Liver (tissue), 9 donors: Measurements from ENCODE around the gene SYCE3. TPM values are rescaled to one million over a fixed set of nuclear protein-coding genes. Genes with fewer than 3 reads are reported as not detected.

ENCODE experiments used
- DNase-seq: peaks from one replicate; pipeline ENCODE4 v3.0.0-alpha.2; 2017; ENCODE audit warnings: low spot score
- H3K27ac ChIP-seq, 2 donors: one replicate each; pipeline ENCODE4 v1.7.0; 2013; ENCODE audit warnings: inconsistent platforms in 2 of 2, low read length in 2 of 2, control low read depth in 1 of 2, low read depth in 1 of 2, mild to moderate bottlenecking in 1 of 2
- H3K27me3 ChIP-seq, 4 donors: one replicate each; pipeline versions ENCODE4 v1.6.1 to v1.7.0; 2013; ENCODE audit warnings: low read length in 3 of 4, inconsistent platforms in 1 of 4, mild to moderate bottlenecking in 1 of 4, moderate library complexity in 1 of 4; ENCODE audit not compliant: control insufficient read depth in 4 of 4, insufficient read depth in 4 of 4
- H3K36me3 ChIP-seq, 4 donors: one replicate each; pipeline versions ENCODE4 v1.6.1 to v1.7.0; 2013; ENCODE audit warnings: low read length in 3 of 4, mild to moderate bottlenecking in 3 of 4, low read depth in 1 of 4, moderate library complexity in 1 of 4; ENCODE audit not compliant: control insufficient read depth in 4 of 4, insufficient read depth in 3 of 4
- H3K4me1 ChIP-seq, 4 donors: one replicate each; pipeline versions ENCODE4 v1.6.1 to v1.7.0; 2013; ENCODE audit warnings: low read length in 3 of 4, mild to moderate bottlenecking in 3 of 4, moderate library complexity in 1 of 4; ENCODE audit not compliant: control insufficient read depth in 4 of 4, insufficient read depth in 4 of 4
- H3K4me3 ChIP-seq, 3 donors: one replicate each; pipeline versions ENCODE4 v1.6.1 to v1.7.0; 2013; ENCODE audit warnings: low read length in 3 of 3, control low read depth in 1 of 3, low read depth in 1 of 3, mild to moderate bottlenecking in 1 of 3
- H3K9ac ChIP-seq, 2 donors: one replicate each; pipeline ENCODE4 v1.7.0; 2013; ENCODE audit warnings: low read length in 2 of 2, mild to moderate bottlenecking in 2 of 2, moderate library complexity in 2 of 2, control low read depth in 1 of 2, low read depth in 1 of 2
- H3K9me3 ChIP-seq, 4 donors: one replicate each; pipeline versions ENCODE4 v1.6.1 to v1.7.0; 2013; ENCODE audit warnings: low read length in 3 of 4; ENCODE audit not compliant: control insufficient read depth in 4 of 4
- ATF3 ChIP-seq: IDR thresholded peaks from 2 replicates; pipeline ENCODE4 v1.6.1; 2016; ENCODE audit warnings: antibody characterized with exemption
- CTCF ChIP-seq: fragments of 150-350 bp; IDR thresholded peaks from 2 replicates; pipeline ENCODE4 v1.5.1; 2017; ENCODE audit warnings: improper control_type of control experiment, low read depth, low read length; ENCODE audit not compliant: missing input control
- EGR1 ChIP-seq, 2 donors: IDR thresholded peaks; 2 replicates each; pipeline ENCODE4 v1.6.1; 2016 to 2018; ENCODE audit warnings: antibody characterized with exemption in 2 of 2, low read depth in 2 of 2
- FOXA1 ChIP-seq: IDR thresholded peaks from 2 replicates; pipeline ENCODE4 v1.6.1; 2016; ENCODE audit warnings: antibody characterized with exemption
- FOXA2 ChIP-seq: IDR thresholded peaks from 2 replicates; pipeline ENCODE4 v1.6.1; 2016; ENCODE audit warnings: antibody characterized with exemption
- GABPA ChIP-seq, 2 donors: IDR thresholded peaks in 1 of 2; conservative IDR thresholded peaks in 1 of 2; 2 replicates each; pipeline ENCODE4 v1.6.1; 2016; ENCODE audit warnings: antibody characterized with exemption in 2 of 2, mild to moderate bottlenecking in 1 of 2, moderate library complexity in 1 of 2
- HNF4A ChIP-seq, 2 donors: conservative IDR thresholded peaks; 2 replicates each; pipeline ENCODE4 v1.6.1; 2016; ENCODE audit warnings: antibody characterized with exemption in 2 of 2, mild to moderate bottlenecking in 2 of 2
- HNF4G ChIP-seq: IDR thresholded peaks from 2 replicates; pipeline ENCODE4 v1.6.1; 2016; ENCODE audit warnings: antibody characterized with exemption
- JUND ChIP-seq, 2 donors: IDR thresholded peaks; 2 replicates each; pipeline ENCODE4 v1.6.1; 2016; ENCODE audit warnings: antibody characterized with exemption in 2 of 2
- MAX ChIP-seq: IDR thresholded peaks from 2 replicates; pipeline ENCODE4 v1.6.1; 2016; ENCODE audit warnings: antibody characterized with exemption
- NR2F2 ChIP-seq: IDR thresholded peaks from 2 replicates; pipeline ENCODE4 v1.6.1; 2016; ENCODE audit warnings: antibody characterized with exemption
- RAD21 ChIP-seq, 2 donors: IDR thresholded peaks; 2 replicates each; pipeline ENCODE4 v1.6.1; 2016; ENCODE audit warnings: antibody characterized with exemption in 2 of 2, mild to moderate bottlenecking in 2 of 2
- REST ChIP-seq: IDR thresholded peaks from 2 replicates; pipeline ENCODE4 v1.6.1; 2016; ENCODE audit warnings: antibody characterized with exemption, mild to moderate bottlenecking
- RXRA ChIP-seq, 2 donors: IDR thresholded peaks; 2 replicates each; pipeline ENCODE4 v1.6.1; 2017 to 2018; ENCODE audit warnings: antibody characterized with exemption in 2 of 2, mild to moderate bottlenecking in 1 of 2
- SP1 ChIP-seq: IDR thresholded peaks from 2 replicates; pipeline ENCODE4 v1.6.1; 2018; ENCODE audit warnings: antibody characterized with exemption, mild to moderate bottlenecking
- TAF1 ChIP-seq: conservative IDR thresholded peaks from 2 replicates; pipeline ENCODE4 v1.6.1; 2016; ENCODE audit warnings: antibody characterized with exemption, mild to moderate bottlenecking
- YY1 ChIP-seq: IDR thresholded peaks from 2 replicates; pipeline ENCODE4 v1.6.1; 2016; ENCODE audit warnings: antibody characterized with exemption, mild to moderate bottlenecking
- ZBTB33 ChIP-seq: IDR thresholded peaks from 2 replicates; pipeline ENCODE4 v1.6.1; 2016; ENCODE audit warnings: antibody characterized with exemption
- WGBS: extraction: QIAGEN DNeasy Blood & Tissue Kit; methylation state at CpG from one replicate; pipeline ENCODE4 v1.1.7; 2013; 5-methylcytosine and 5-hydroxymethylcytosine counted together
- polyA plus RNA-seq, 2 donors: library from polyadenylated mRNA; stranded (reverse) in 1 of 2; unstranded in 1 of 2; fragments of 200-250 nt in 1 of 2; fragments of >200 nt in 1 of 2; fragmentation: Nextera tagmentation in 1 of 2; extraction: Ambion mirVana in 1 of 2; gene quantifications; one replicate each; pipeline versions ENCODE4 v1.2.1 to v1.2.3, GENCODE V29; 2013 to 2015
- total RNA-seq, 2 donors: library from RNA; depleted of rRNA; stranded (reverse); fragments of >200 nt; gene quantifications; one replicate each; pipeline ENCODE4 v1.2.3, GENCODE V29; 2014
- donor health status: healthy.
- donor health status: healthy.
- donor health status: healthy.
- donor health status: healthy.
- donor health status: healthy.

The SYCE3 gene
- total and polyA plus RNA-seq, 4 donors: 0.45 to 2.2 TPM; not detected in 2

- Histone ChIP-seq H3K27ac (peak overlapping the region; percentile 92 to 98), H3K27me3 (no peaks in the 10 kb centered on the region), H3K36me3 (no peaks in the 10 kb centered on the region), H3K4me1 (peaks cover 4 to 41% (median 23%) of the 10 kb centered on the region in 4 donors), H3K9ac (peak overlapping the region; percentile 71), H3K4me3 (peak overlapping the region; percentile 58 to 93 (median 90)), H3K9me3 (no peaks in the 10 kb centered on the region)
- WGBS: under 1% methylated on average over 21 of the region's 21 CpGs
- DNase-seq: no peak
- TF ChIP-seq EGR1 (IDR thresholded peaks at IDR 0.05; ENCODE audit: low read depth in 2 of 2) (peak in 1 of 2 donors; percentile 3), REST (no peak), YY1 (no peak), JUND (IDR thresholded peaks at IDR 0.05) (no peak), HNF4A (conservative IDR thresholded peaks at IDR 0.05) (peak in 1 of 2 donors; percentile 81), FOXA1 (no peak), HNF4G (peak; percentile 59), SP1 (peak; percentile 75), MAX (peak; percentile 10), RAD21 (IDR thresholded peaks at IDR 0.05) (no peak), ATF3 (no peak), ZBTB33 (no peak), CTCF (no peak), GABPA (IDR thresholded peaks at IDR 0.05 in 1 of 2, conservative IDR thresholded peaks at IDR 0.05 in 1 of 2) (no peak), TAF1 (no peak), NR2F2 (peak; percentile 86), FOXA2 (no peak), RXRA (IDR thresholded peaks at IDR 0.05) (peak; percentile 55 to 76)
These were observed 32.2 kb downstream of the SYCE3 start for GRCh38 chr22:50530580-50530876.
